ENCODE data around the gene TAGLN2. TPM values are rescaled to one million over a fixed set of nuclear protein-coding genes. Genes with fewer than 3 reads are reported as not detected.

TAGLN2 gene
- total and polyA plus RNA-seq, 2 experiments from 2014 or later, result 3.8 to 18.5 TPM

GRCh38 chr1:159930216-159930615 is 4.9 kb upstream of the TAGLN2 start:
- H3K27me3 ChIP-seq, result no peaks in the 10 kb centered on the region
- DNase-seq (ENCODE audit: low read depth in 1 of 2, low spot score in 1 of 2), result no peak
- H3K4me3 ChIP-seq, result no peak overlapping the region
- TF ChIP-seq CTCF (IDR thresholded peaks at IDR 0.05; ENCODE audit: low read depth, low read length), result no peak
- no peaks in the 10 kb centered on the region for H3K9me3 ChIP-seq (ENCODE audit: low read depth)
- H3K36me3 ChIP-seq, result no peaks in the 10 kb centered on the region
- no peaks in the 10 kb centered on the region for H3K4me1 ChIP-seq (ENCODE audit: low read depth)
- no peak overlapping the region for H3K27ac ChIP-seq

GRCh38 chr1:159929155-159930051 is 4.1 kb upstream of the TAGLN2 start:
- H3K9me3 ChIP-seq (ENCODE audit: low read depth), result no peaks in the 10 kb centered on the region
- no peak overlapping the region for H3K27ac ChIP-seq
- H3K36me3 ChIP-seq, result no peaks in the 10 kb centered on the region
- DNase-seq (ENCODE audit: low read depth in 1 of 2, low spot score in 1 of 2), result no peak
- H3K4me1 ChIP-seq (ENCODE audit: low read depth), result peaks cover 5% of the 10 kb centered on the region
- peaks cover 3% of the 10 kb centered on the region for H3K27me3 ChIP-seq
- TF ChIP-seq CTCF (IDR thresholded peaks at IDR 0.05; ENCODE audit: low read depth, low read length), result no peak
- no peak overlapping the region for H3K4me3 ChIP-seq

GRCh38 chr1:159928491-159929050 is 3.3 kb upstream of the TAGLN2 start:
- no peak overlapping the region for H3K4me3 ChIP-seq
- peaks cover 5% of the 10 kb centered on the region for H3K27me3 ChIP-seq
- TF ChIP-seq CTCF (IDR thresholded peaks at IDR 0.05; ENCODE audit: low read depth, low read length), result no peak
- no peaks in the 10 kb centered on the region for H3K36me3 ChIP-seq
- peaks cover 6% of the 10 kb centered on the region for H3K4me1 ChIP-seq (ENCODE audit: low read depth)
- H3K27ac ChIP-seq, result no peak overlapping the region
- DNase-seq (ENCODE audit: low read depth in 1 of 2, low spot score in 1 of 2), result no peak
- no peaks in the 10 kb centered on the region for H3K9me3 ChIP-seq (ENCODE audit: low read depth)

- Histone ChIP-seq H3K9me3 (ENCODE audit: low read depth) (no peaks in the 10 kb centered on the region), H3K27me3 (peaks cover 5% of the 10 kb centered on the region), H3K27ac (no peak overlapping the region), H3K4me3 (no peak overlapping the region), H3K4me1 (ENCODE audit: low read depth) (peaks cover 9% of the 10 kb centered on the region), H3K36me3 (no peaks in the 10 kb centered on the region)
- no peak for DNase-seq (ENCODE audit: low read depth in 1 of 2, low spot score in 1 of 2)
- TF ChIP-seq CTCF (IDR thresholded peaks at IDR 0.05; ENCODE audit: low read depth, low read length), result no peak
These were observed 2.6 kb upstream of the TAGLN2 start for GRCh38 chr1:159927849-159928431.

- DNase-seq (ENCODE audit: low read depth in 1 of 2, low spot score in 1 of 2), result no peak
These were observed 2.0 kb upstream of the TAGLN2 start for GRCh38 chr1:159927211-159927848.

More at GRCh38 chr1:159927211-159927848, 2.0 kb upstream of the TAGLN2 start:
- no peaks in the 10 kb centered on the region for H3K36me3 ChIP-seq
- peaks cover 5% of the 10 kb centered on the region for H3K27me3 ChIP-seq
- no peak overlapping the region for H3K27ac ChIP-seq
- peaks cover 9% of the 10 kb centered on the region for H3K4me1 ChIP-seq (ENCODE audit: low read depth)
- H3K4me3 ChIP-seq, result no peak overlapping the region
- no peaks in the 10 kb centered on the region for H3K9me3 ChIP-seq (ENCODE audit: low read depth)
- no peak for TF ChIP-seq CTCF (IDR thresholded peaks at IDR 0.05; ENCODE audit: low read depth, low read length)

Measured in cardiac muscle cell (in vitro differentiated cells and primary cell).